K562 treated with DMSO at 1 percent for 12 hours (cell line): ENCODE measurements around the gene MED9. TPM values are rescaled to one million over a fixed set of nuclear protein-coding genes. Genes with fewer than 3 reads are reported as not detected.

Experiments
- total RNA-seq: library from RNA; unstranded; fragments of 300-600 nt; gene quantifications from 2 replicates; pipeline ENCODE4 v1.2.3, GENCODE V29; 2022; ENCODE audit not compliant: insufficient read depth

The MED9 gene
- total RNA-seq: 8.4 and 15.7 TPM in 2 replicates

GRCh38 chr17:17476865-17477467, at the start of gene MED9:
TSS of gene MED9 (plus strand) at chr17:17477000. CDS start at chr17:17477042, 42 bp downstream.

GRCh38 chr17:17496189-17497064, 19.6 kb downstream of the MED9 start, which contains the start of gene RASD1:
TSS of gene RASD1 (minus strand) at chr17:17496395. CDS start at chr17:17496181, 214 bp downstream.

Other genes with a start within 250 kb of the MED9 start
- gene FLCN, start 239.8 kb upstream of the MED9 start, total RNA-seq: 24.8 and 48.9 TPM in 2 replicates
- 62.5 and 86.1 TPM in 2 replicates for gene COPS3, start 195.8 kb upstream of the MED9 start, total RNA-seq
- 12.0 and 24.4 TPM in 2 replicates for gene NT5M, start 173.6 kb upstream of the MED9 start, total RNA-seq
- gene RASD1, start 19.4 kb downstream of the MED9 start, total RNA-seq: not detected in 2 replicates
- 17.4 and 34.9 TPM in 2 replicates for gene PEMT, start 114.7 kb downstream of the MED9 start, total RNA-seq
- gene RAI1, start 204.5 kb downstream of the MED9 start, total RNA-seq: 5.4 and 13.1 TPM in 2 replicates